ENCODE results near the gene CCDC14. TPM values are rescaled to one million over a fixed set of nuclear protein-coding genes. Genes with fewer than 3 reads are reported as not detected.

CCDC14 gene
- total and polyA plus RNA-seq, 2 experiments from 2014 or later, result 52.5 to 113 TPM

GRCh38 chr3:123997543-123997942 lies 36.5 kb upstream of the CCDC14 start:
- H3K36me3 ChIP-seq (ENCODE audit: insufficient read depth), result no peaks in the 10 kb centered on the region
- no peak overlapping the region for H3K27ac ChIP-seq (ENCODE audit: low read depth)
- no peaks in the 10 kb centered on the region for H3F3A ChIP-seq (replicated peaks; ENCODE audit: low read depth)
- H3K4me2 ChIP-seq, result no peak overlapping the region
- H3K4me1 ChIP-seq (ENCODE audit: insufficient read depth), result no peaks in the 10 kb centered on the region
- Mint-ChIP-seq H3K27ac (no peak overlapping the region), H3K4me1 (no peaks in the 10 kb centered on the region), H3K4me3 (no peak overlapping the region), H3K27me3 (ENCODE audit: insufficient read depth, low read depth, poor library complexity) (peaks cover 4% of the 10 kb centered on the region), H3K36me3 (ENCODE audit: low read depth) (no peaks in the 10 kb centered on the region), H3K9me3 (no peaks in the 10 kb centered on the region)
- ATAC-seq, result no peak
- no peaks in the 10 kb centered on the region for H3K9me2 ChIP-seq (ENCODE audit: insufficient read depth)
- no peaks in the 10 kb centered on the region for H4K20me1 ChIP-seq (replicated peaks; ENCODE audit: insufficient read depth)
- no peaks in the 10 kb centered on the region for H3K79me2 ChIP-seq (replicated peaks; ENCODE audit: insufficient read depth)
- TF ChIP-seq EZH2 (IDR thresholded peaks at IDR 0.05; ENCODE audit: low read depth, unreplicated experiment), result no peak
- no peak for TF ChIP-seq ZNF331 (CRISPR knock-in tag; IDR thresholded peaks at IDR 0.05; ENCODE audit: low read depth)
- TF ChIP-seq CREB1 (CRISPR knock-in tag; IDR thresholded peaks at IDR 0.05; ENCODE audit: low read depth), result no peak
- TF ChIP-seq ZNF114 (CRISPR knock-in tag; IDR thresholded peaks at IDR 0.05), result no peak
- TF ChIP-seq REST (IDR thresholded peaks at IDR 0.05; ENCODE audit: unreplicated experiment), result no peak
- TF ChIP-seq STAT1 (IDR thresholded peaks at IDR 0.05; ENCODE audit: unreplicated experiment), result no peak
- no peak for TF ChIP-seq JUNB (IDR thresholded peaks at IDR 0.05; ENCODE audit: unreplicated experiment)
- TF ChIP-seq NANOG (IDR thresholded peaks at IDR 0.05; ENCODE audit: borderline replicate concordance), result no peak
- no peak for TF ChIP-seq POLR2AphosphoS5 (IDR thresholded peaks at IDR 0.05; ENCODE audit: low read depth)
- TF ChIP-seq EZH2phosphoT487 (IDR thresholded peaks at IDR 0.05; ENCODE audit: unreplicated experiment), result no peak
- TF ChIP-seq ZNF462 (CRISPR knock-in tag; IDR thresholded peaks at IDR 0.05), result no peak
- TF ChIP-seq ETS1 (IDR thresholded peaks at IDR 0.05), result no peak
- TF ChIP-seq CTCF (conservative IDR thresholded peaks at IDR 0.05; ENCODE audit: low read depth in 2 of 2), result no peak
- H2AFZ ChIP-seq, result no peak overlapping the region
- H3K27me3 ChIP-seq (ENCODE audit: insufficient read depth), result peaks cover 33% of the 10 kb centered on the region
- DNase-seq (ENCODE audit: low spot score), result no peak
- H3K4me3 ChIP-seq, result no peak overlapping the region
